H54 (cell line): ENCODE results near the gene CDX1.
A peak's percentile ranks its signal among the peaks of the same experiment; 100 is the strongest.

Experiments used
- DNase-seq: peaks from one replicate; pipeline ENCODE4 v3.0.0; 2011; ENCODE audit warnings: low spot score, mixed read lengths; ENCODE audit not compliant: insufficient read length
- FAIRE-seq: peaks from 3 replicates; lab custom pipeline; 2011; peaks lifted over from hg19 to GRCh38; lab: Jason Lieb, UNC
- POLR2A ChIP-seq: IDR thresholded peaks from 2 replicates; pipeline ENCODE4 v1.6.1; 2011; ENCODE audit warnings: low read depth, mild to moderate bottlenecking, low read length

CDX1 gene

GRCh38 chr5:150156540-150156939 lies 10.0 kb upstream of the CDX1 start:
- no peak for FAIRE-seq
- DNase-seq, result no peak
- no peak for TF ChIP-seq POLR2A

GRCh38 chr5:150157168-150157567 lies 9.4 kb upstream of the CDX1 start:
- no peak for FAIRE-seq
- TF ChIP-seq POLR2A, result no peak
- DNase-seq, result no peak

GRCh38 chr5:150158170-150158949 lies 8.2 kb upstream of the CDX1 start:
- FAIRE-seq (no peak), DNase-seq (no peak)
- TF ChIP-seq POLR2A, result no peak

- no peak for TF ChIP-seq POLR2A
- FAIRE-seq, result no peak
- DNase-seq, result no peak
These were observed 7.5 kb upstream of the CDX1 start for GRCh38 chr5:150159031-150159430.

- TF ChIP-seq POLR2A, result no peak
- DNase-seq (no peak), FAIRE-seq (no peak)
These were observed 6.8 kb upstream of the CDX1 start for GRCh38 chr5:150159741-150160179.

GRCh38 chr5:150160448-150161081 lies 6.0 kb upstream of the CDX1 start:
- no peak for TF ChIP-seq POLR2A
- FAIRE-seq (no peak), DNase-seq (no peak)

GRCh38 chr5:150161242-150162141 lies 5.1 kb upstream of the CDX1 start:
- peak; percentile 86 for DNase-seq
- FAIRE-seq, result no peak

GRCh38 chr5:150162142-150162513 lies 4.5 kb upstream of the CDX1 start:
- no peak for FAIRE-seq
- TF ChIP-seq POLR2A, result no peak
- DNase-seq, result no peak

More at GRCh38 chr5:150161242-150162141, 5.1 kb upstream of the CDX1 start:
- TF ChIP-seq POLR2A, result no peak

GRCh38 chr5:150163035-150163434 lies 3.5 kb upstream of the CDX1 start:
- no peak for TF ChIP-seq POLR2A
- no peak for DNase-seq
- FAIRE-seq, result no peak

GRCh38 chr5:150163547-150164059 lies 3.0 kb upstream of the CDX1 start:
- FAIRE-seq (no peak), DNase-seq (no peak)
- TF ChIP-seq POLR2A, result no peak

GRCh38 chr5:150164211-150164980 lies 2.2 kb upstream of the CDX1 start:
- DNase-seq (no peak), FAIRE-seq (no peak)
- TF ChIP-seq POLR2A, result no peak

GRCh38 chr5:150166037-150166649 lies 435 bp upstream of the CDX1 start:
- no peak for FAIRE-seq
- TF ChIP-seq POLR2A, result no peak
- DNase-seq, result no peak

GRCh38 chr5:150167512-150167850 lies 903 bp downstream of the CDX1 start:
- TF ChIP-seq POLR2A, result no peak
- DNase-seq, result no peak
- no peak for FAIRE-seq
